RWPE1 (cell line): ENCODE measurements around the gene TMEM44.

Experiments
- CTCF ChIA-PET: fragments of 350-600 bp; sonication (Branson Sonifier 250); formaldehyde crosslinking; extraction: SDS; loops from one replicate; lab custom pipeline; 2021; lab: Yijun Ruan, JAX
- POLR2A ChIA-PET: fragments of 400-600 bp; formaldehyde crosslinking; extraction: SDS; loops from one replicate; lab custom pipeline; 2020; ENCODE audit warnings: antibody characterized with exemption; ENCODE audit not compliant: low non-redundant PET; lab: Yijun Ruan, JAX
- DNase-seq: peaks from one replicate; pipeline ENCODE4 v3.0.0; 2012; ENCODE audit warnings: low spot score
- H3K27ac ChIP-seq: fragments of 450-650 bp; 2 replicates; pipeline ENCODE4 v1.5.1; 2017
- TF ChIP-seq, protein P1 (sequence below): fragments of 450-650 bp; conservative IDR thresholded peaks from 2 replicates; pipeline ENCODE4 v1.5.1; 2017; ENCODE audit warnings: low read depth, mild to moderate bottlenecking

Gene TMEM44

DNA sequence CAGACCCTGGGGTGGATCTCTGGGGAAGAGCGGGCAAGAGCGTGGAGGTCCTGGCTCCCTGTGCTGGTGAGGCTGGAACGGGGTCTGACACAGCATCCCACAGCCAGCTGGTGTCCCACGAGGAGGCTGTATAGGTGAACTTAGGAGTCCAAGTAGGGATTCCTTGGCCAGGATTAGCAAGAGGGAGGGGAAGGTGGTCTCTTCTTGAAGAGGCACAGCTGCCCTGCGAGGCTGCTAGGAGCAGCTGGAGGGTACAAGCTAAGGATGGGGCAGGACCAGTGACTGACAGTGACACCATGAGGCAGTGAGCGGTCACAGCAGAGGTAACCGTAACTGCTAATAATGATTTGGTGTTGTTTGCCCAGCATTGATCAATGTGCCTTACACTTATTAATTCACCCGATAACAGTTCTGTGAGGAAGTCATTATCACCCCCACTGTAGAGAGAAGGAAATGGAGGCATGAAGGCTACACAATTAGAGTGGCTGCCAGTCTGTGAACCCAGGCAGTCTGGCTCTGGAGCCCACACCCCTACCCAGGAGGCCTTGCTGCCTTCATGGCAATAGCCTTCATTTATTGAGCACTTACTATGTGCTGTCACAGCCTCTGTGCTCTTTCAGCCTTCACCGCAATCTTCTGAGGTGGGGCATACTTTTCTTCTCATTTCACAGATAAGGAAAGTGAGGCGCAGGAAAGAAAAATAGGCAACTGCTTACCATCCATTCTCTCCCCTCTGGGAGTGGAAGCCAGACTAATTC is 59.4 kb downstream of the TMEM44 start:
- POLR2A ChIA-PET, result no interaction called here

DNA sequence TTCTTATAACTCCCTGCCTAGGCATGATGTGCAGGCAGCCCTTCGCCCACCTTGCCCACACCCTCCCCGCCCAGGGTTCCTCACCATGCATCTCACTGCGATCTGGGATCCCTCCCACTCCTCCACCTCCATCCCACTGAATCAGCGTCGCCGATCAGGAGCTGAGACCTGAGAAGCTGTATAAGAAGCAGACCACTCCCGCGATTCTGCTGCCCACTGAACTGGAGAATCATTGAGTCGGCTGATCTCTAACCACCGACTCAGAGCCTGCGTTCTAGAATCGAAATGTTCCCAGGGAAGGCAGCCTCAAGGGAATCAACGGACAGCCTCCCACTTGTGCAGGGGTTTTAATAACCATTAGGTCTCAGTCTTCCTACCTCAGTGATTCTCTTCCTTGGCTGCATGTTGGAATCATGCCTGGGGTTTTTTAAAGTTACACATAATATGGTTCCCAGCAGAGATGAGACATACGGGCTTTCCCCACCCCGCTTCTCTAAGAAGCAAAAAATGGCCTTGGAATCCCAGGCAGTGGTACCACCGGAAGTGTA is 60.2 kb downstream of the TMEM44 start:
- CTCF ChIA-PET, result no interaction called here
- TF ChIP-seq, protein P1, sequence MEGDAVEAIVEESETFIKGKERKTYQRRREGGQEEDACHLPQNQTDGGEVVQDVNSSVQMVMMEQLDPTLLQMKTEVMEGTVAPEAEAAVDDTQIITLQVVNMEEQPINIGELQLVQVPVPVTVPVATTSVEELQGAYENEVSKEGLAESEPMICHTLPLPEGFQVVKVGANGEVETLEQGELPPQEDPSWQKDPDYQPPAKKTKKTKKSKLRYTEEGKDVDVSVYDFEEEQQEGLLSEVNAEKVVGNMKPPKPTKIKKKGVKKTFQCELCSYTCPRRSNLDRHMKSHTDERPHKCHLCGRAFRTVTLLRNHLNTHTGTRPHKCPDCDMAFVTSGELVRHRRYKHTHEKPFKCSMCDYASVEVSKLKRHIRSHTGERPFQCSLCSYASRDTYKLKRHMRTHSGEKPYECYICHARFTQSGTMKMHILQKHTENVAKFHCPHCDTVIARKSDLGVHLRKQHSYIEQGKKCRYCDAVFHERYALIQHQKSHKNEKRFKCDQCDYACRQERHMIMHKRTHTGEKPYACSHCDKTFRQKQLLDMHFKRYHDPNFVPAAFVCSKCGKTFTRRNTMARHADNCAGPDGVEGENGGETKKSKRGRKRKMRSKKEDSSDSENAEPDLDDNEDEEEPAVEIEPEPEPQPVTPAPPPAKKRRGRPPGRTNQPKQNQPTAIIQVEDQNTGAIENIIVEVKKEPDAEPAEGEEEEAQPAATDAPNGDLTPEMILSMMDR, result no peak
- no peak for DNase-seq
- POLR2A ChIA-PET, result no interaction called here
- H3K27ac ChIP-seq, result peak overlapping the region; percentile 42; the same call in 1 of the 2 replicates

More for the DNA sequence above, 59.4 kb downstream of the TMEM44 start:
- DNase-seq, result no peak
- H3K27ac ChIP-seq, result no peak overlapping the region; the same call in 1 of the 2 replicates
- TF ChIP-seq, protein P1, result no peak
- CTCF ChIA-PET, result interaction anchor here (0.5 kb wide), 2 partner anchors 47 to 76 kb away, joined by 3 to 6 read pairs; no protein-coding TSS in a partner anchor

DNA sequence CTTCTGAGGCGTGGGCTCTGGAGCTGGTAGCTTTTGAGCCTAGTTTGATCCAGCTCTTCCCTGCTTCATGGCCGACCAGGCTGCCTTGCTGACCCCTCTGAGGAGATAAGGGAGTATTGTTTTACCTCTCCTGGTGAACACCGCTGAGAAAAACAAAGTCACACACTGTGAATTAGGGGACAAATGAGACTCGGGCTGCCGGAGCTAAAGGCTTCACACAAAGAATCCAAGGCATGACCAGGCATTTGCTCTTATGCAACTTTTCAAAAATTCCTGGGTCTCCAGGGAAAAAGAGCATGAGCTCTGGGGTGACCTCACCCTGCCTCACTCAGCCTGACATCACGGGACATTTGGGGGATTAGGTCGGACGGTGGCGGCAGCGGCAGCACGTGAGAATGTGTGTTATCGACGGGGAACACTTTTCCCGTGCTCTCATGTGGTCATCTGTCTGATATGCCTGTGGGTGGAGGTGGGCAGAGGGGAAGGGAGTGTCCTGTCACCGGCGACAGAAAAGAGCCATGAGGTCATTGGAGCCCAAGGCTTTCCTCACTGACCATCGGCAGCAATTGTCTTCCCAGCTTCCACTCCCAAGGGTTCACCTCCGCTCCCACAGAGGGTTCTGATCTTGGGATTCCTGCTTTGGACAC is 61.0 kb downstream of the TMEM44 start:
- ChIA-PET POLR2A (interaction anchor here (0.6 kb wide), 1 partner anchor 88 kb away, joined by 4 read pairs; no protein-coding TSS in a partner anchor), CTCF (interaction anchor here (0.9 kb wide), 1 partner anchor 87 kb away, joined by 4 read pairs; no protein-coding TSS in a partner anchor)
- peak overlapping the region; percentile 42 for H3K27ac ChIP-seq
- TF ChIP-seq, protein P1, result no peak
- peak; percentile 57 for DNase-seq

DNA sequence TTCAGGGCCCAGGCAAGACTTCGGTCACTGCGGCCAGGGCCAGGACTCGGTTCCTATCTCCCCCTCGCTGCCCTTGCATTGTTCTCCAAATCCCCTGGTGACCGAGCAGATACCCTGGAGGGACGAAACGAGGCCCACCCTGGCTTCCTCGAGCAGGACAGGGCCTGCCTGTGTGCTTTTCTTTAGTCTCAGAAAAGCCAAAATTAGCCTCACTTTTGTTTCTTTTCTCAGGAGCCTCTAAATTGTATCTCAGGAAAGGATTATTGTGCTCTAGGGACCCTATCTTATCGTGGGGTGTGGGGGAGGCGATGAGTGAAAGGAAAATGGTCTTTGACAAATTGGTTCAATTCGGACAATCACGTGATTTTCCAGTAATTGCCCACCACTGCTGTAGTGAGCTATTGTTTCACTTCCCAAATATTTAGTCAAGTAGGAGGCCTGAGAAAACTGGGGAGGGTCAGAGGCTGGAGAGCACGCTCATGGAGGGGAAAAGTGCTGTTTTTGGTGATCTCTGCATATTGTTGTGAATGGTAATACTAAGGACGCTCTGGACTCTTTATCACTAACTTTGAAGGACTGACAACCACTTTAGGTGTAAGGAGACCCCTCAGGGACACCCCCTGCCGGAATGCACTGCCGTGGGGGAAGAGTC is 61.6 kb downstream of the TMEM44 start:
- POLR2A ChIA-PET, result interaction anchor here (0.6 kb wide), 1 partner anchor 87 kb away, joined by 4 read pairs; no protein-coding TSS in a partner anchor
- no peak for DNase-seq
- CTCF ChIA-PET, result interaction anchor here (0.7 to 0.9 kb wide), 2 partner anchors 17 to 86 kb away, joined by 3 to 4 read pairs; no protein-coding TSS in a partner anchor
- peak overlapping the region; percentile 42 for H3K27ac ChIP-seq
- TF ChIP-seq, protein P1, result no peak

DNA sequence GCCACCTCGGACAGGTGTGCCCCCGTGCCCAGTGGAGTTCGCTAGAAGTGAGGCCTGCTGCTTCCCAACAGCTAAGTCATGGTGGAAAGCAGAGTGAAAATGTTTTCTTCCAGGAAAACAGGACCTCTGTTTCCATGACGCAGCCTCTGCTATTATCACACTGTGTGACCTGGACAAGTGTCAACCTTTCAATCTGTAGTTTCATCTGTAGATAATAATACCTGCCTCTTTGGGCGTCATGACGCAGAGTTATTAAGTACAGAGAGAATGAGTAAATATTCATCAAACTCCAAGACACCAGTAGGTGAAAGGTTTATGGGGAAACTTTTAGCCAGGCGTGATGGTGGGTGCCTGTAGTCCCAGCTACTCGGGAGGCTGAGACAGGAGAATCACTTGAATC is 62.3 kb downstream of the TMEM44 start:
- CTCF ChIA-PET, result interaction anchor here (0.6 to 0.7 kb wide), 3 partner anchors 16 to 34 kb away, joined by 3 to 6 read pairs (median 3); no protein-coding TSS in a partner anchor
- H3K27ac ChIP-seq, result no peak overlapping the region
- DNase-seq, result no peak
- POLR2A ChIA-PET, result no interaction called here
- TF ChIP-seq, protein P1, result no peak
